Hypothalamus (tissue), 51 donors: Measurements from ENCODE around the gene TAT.
A peak's percentile ranks its signal among the peaks of the same experiment; 100 is the strongest.

ENCODE experiments used
- DNase-seq, 51 donors: peaks; one replicate each; lab custom pipeline; 2025; lab: John Stamatoyannopoulos, UW

Gene TAT

DNA sequence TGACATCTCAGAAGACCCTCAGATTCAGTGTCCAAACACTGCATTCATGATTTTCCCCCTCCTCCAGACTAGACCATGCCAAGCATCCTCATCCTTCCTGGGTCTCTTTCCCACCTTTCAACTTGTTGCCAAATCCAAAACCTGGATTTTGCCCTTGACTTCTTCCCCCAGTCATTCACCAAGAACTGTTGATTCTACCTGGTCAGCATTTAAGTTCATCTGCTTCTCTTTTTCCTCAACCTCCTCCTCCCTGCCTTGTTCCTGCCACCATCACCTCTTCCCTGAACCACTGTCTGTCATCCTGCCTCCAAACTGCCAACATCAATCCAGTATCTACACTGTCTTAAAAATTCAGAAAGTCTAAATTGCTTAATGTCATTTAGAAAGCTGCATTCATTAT lies 29.7 kb downstream of the TAT start:
- no peak for DNase-seq

DNA sequence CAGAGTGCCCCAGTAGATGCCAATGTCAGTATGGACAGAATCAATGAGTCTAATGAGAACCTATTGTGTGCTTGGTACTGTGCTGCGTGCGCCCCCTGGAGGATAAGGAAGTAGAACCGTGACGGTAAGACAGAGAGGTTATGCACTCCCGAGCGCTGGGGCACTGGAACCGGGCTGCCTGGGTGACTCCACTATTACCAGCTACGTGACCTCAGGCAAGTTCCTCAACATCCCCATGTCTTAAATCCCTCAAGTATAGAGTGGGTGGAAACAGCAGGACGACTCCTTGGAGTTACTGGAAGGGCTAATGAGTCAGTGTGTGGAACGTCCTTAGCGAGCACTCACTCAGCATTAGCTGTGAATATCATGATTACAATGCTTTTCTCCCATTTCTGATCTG lies 34.5 kb downstream of the TAT start:
- DNase-seq = peak in 3 of 51 donors; percentile 2 to 15 (median 2)

DNA sequence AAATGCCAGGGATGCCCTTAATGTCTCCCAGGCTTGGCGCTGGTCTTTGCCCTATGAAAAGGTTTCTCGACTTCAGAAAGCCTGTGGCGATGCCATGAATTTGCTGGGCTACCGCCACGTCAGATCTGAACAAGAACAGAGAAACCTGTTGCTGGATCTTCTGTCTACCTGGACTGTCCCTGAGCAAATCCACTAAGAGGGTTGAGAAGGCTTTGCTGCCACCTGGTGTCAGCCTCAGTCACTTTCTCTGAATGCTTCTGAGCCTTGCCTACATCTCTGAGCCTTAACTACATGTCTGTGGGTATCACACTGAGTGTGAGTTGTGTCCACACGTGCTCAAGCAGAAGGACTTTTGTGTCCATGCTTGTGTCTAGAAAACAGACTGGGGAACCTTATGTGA lies 39.2 kb downstream of the TAT start:
- peak in 11 of 51 donors; percentile 3 to 20 (median 9) for DNase-seq

DNA sequence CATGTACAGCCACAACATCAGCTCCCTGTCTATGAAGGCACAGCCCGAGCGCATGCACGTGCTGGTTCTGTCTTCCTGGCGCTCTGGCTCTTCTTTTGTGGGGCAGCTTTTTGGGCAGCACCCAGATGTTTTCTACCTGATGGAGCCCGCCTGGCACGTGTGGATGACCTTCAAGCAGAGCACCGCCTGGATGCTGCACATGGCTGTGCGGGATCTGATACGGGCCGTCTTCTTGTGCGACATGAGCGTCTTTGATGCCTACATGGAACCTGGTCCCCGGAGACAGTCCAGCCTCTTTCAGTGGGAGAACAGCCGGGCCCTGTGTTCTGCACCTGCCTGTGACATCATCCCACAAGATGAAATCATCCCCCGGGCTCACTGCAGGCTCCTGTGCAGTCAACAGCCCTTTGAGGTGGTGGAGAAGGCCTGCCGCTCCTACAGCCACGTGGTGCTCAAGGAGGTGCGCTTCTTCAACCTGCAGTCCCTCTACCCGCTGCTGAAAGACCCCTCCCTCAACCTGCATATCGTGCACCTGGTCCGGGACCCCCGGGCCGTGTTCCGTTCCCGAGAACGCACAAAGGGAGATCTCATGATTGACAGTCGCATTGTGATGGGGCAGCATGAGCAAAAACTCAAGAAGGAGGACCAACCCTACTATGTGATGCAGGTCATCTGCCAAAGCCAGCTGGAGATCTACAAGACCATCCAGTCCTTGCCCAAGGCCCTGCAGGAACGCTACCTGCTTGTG lies 40.0 kb downstream of the TAT start:
- DNase-seq = no peak

DNA sequence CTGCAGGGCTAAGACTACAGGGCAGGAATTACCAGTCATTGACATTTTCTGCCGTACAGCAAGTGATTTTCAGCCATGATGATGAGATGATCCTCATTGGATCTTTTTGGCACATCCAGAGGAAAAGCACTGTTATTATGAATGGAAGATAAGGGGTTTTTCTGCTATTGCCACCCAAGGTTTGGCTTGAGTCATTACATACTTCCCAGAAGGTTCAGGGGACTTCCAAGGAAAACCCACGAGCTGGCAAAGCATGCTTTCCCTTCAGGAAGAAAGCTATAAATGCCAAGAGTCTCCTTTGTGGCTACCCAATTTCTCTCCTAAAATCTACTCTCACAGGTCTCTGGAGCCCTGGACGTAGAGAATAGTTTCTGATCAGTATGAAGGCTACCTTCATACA lies 44.5 kb downstream of the TAT start:
- DNase-seq = no peak

DNA sequence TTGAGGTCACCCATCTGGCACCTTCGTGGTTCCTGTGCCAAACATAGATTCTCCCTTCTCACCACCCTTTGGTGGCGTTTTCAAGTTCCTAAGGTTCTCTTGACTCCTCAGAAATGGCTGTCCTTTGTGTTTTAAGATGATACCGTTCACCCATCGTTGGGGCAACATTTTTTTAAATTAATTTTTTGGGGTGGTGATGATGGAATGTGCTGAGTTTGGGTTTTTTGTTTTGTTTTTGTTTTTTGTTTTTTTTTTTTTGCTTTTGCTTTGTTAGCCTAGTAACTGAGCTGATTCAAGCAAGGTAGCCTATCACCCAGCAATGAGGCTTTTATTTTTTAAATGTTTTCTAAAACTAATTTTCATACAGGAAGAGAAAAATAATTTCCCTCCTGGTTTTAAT lies 48.0 kb downstream of the TAT start:
- DNase-seq = no peak

DNA sequence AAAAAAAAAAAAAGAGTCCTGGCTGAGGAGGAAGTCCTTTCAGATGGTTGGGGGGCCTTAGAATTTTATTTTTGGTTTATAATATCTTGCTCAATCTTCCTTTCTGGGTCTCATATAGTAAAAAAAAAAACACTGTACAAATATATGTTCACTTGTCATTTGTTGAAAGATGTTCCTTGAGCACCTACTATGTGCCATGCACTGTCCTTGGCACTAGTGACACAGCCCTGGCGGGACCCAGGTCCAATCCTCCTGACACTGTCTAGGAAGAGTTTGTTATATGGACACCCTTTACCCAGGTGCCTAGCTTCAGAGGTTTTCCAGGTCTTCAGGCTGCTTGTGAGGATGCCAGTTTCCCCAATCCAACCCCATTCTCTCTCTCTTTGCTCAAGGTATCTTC lies 48.6 kb downstream of the TAT start:
- DNase-seq = no peak

DNA sequence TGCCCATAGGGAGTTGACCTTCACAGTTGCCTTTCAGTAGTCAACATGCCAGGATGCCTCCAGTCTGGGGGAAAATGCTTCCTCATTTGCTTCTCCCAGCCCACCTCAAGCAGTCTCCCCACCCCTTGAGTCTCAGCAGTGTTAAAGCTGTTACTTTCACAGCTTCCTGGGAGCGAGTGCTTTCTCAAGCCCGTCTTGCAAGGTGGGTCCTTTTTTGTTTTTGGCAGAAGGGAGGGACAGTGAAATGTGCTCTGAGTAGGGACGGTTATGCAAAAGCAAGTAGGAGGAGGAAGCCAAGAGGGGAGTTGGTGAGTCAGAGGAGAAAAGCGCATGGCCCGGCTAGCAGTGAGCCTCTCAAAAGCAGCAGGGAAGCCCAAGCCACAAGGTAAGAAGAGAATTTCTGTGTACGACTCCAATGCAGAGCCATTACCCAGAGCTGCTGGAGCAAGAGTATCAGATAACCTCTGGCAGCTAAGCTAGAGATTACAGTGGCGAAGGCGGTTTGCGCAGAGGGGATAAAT lies 50.7 kb downstream of the TAT start, which contains the start of gene CHST4:
Gene CHST4, plus strand, starts transcription at position 316 of the 521 bp plus-strand sequence. CDS start 10,252 bp downstream, outside the sequence.
- peak in 1 of 51 donors; percentile 35 for DNase-seq

DNA sequence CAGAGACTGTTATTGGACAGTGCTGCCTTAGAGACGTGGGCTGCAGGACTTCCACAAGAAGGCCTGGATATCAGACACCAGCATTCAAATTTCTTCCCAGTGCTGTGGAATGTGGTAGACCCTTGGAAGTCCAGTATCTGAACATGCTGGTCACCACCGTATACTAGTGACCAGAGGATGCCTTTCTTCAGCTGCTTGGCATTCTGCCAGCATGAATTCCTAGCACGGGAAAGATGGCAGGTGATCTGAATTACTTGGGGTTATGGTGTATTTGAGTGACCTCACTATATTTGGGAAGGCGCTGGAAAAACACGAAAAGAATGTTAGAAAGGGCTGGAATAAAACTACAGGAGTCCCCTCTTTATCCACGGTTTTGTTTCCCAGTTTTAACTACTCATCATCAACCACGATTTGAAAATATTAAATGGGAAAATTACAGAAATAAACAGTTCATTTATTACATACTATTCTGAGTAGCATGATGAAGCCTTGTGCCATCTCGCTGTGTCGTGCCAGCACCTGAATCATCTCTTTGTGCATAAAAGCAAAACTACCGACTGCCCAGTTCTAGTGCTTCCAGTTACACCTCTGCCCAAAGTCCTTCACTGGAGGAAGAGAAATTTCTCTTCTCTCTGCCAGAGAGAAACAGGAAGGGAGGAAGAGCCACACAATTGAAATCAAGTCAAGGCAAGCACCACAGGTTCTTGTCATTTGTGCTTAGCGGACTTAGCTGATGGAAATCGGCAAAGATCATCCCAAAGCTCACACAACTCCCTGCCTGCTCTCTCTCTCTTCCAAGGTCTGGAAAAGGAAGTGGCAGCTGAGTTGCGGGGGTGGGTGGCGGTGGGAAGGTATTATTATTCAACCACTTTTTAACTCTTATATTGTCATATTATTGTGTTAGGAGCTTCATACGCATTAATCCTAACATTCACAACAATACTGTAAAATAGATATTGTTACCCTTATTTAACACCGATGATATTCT lies 52.0 kb downstream of the TAT start:
- no peak for DNase-seq

DNA sequence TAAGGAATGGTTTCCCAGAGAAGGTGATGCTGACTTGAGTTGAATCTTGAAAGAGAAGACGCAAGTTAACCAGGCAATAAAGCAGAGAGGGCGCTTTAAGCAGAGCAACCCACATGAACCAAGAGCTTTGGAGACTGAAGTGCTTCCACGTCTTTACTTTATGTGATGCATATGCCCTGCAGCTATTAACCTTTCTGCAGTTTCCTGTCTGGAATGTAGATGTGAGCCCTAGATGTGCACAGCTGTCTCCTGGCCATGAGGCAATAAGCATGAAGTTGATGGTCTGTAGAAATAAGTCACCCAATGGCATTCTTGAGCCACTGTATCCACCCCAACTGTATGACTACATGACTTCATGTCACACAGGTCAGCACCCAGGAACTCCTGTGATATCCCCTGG lies 56.3 kb downstream of the TAT start:
- no peak for DNase-seq
